ENCODE measurements around the gene ACOT7.

DNA sequence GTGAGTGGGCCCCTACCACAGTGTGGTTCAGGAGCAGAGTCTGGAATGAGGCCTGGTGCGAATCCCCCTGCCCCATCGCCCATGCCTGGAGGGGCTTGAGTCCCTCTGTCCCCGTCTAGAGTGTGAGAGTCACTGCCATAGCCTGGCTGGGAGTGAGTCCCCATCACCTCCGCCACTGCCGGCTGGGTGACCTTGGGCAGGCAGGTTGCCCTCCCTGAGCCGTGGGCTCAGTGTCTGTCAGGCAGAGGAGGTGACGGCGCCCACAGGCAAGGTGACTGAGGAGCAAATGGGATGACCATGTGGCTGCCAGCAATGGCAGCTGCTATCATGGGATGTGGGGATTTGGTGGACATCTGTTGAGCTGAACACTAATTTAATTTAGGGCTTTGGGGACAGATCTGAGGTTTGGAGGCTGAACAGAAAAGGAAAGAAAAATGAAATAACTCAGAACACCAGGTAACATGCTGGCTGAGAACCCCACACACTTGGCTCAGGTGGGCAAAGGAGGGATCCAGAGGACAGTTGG, 94.6 kb downstream of the ACOT7 start:
- TF ChIP-seq, protein P1, sequence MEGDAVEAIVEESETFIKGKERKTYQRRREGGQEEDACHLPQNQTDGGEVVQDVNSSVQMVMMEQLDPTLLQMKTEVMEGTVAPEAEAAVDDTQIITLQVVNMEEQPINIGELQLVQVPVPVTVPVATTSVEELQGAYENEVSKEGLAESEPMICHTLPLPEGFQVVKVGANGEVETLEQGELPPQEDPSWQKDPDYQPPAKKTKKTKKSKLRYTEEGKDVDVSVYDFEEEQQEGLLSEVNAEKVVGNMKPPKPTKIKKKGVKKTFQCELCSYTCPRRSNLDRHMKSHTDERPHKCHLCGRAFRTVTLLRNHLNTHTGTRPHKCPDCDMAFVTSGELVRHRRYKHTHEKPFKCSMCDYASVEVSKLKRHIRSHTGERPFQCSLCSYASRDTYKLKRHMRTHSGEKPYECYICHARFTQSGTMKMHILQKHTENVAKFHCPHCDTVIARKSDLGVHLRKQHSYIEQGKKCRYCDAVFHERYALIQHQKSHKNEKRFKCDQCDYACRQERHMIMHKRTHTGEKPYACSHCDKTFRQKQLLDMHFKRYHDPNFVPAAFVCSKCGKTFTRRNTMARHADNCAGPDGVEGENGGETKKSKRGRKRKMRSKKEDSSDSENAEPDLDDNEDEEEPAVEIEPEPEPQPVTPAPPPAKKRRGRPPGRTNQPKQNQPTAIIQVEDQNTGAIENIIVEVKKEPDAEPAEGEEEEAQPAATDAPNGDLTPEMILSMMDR (IDR thresholded peaks at IDR 0.05; ENCODE audit: low read length): no peak
- TF ChIP-seq EZH2 (IDR thresholded peaks at IDR 0.05; ENCODE audit: borderline replicate concordance, low read length): no peak
